Amygdala (tissue), 56 donors: ENCODE results near the gene UBE2A.
A peak's percentile ranks its signal among the peaks of the same experiment; 100 is the strongest.

Source experiments
- DNase-seq, 56 donors: peaks; one replicate each; lab custom pipeline; 2025; lab: John Stamatoyannopoulos, UW

UBE2A gene

GRCh38 chrX:119606280-119607017 is 32.1 kb downstream of the UBE2A start, which contains the start of gene NKRF:
TSS of gene NKRF (minus strand) at chrX:119606424.
- DNase-seq, result peak; percentile 3 to 89 (median 72)

- DNase-seq, result peak in 1 of 56 donors; percentile 6
Measured at GRCh38 chrX:119607018-119607389, 32.6 kb downstream of the UBE2A start.

GRCh38 chrX:119614776-119615175 is 40.4 kb downstream of the UBE2A start:
- DNase-seq, result no peak

- DNase-seq, result no peak
Measured at GRCh38 chrX:119617517-119618164, 43.3 kb downstream of the UBE2A start.

- peak in 14 of 56 donors; percentile 0 to 31 (median 4) for DNase-seq
Measured at GRCh38 chrX:119618439-119618838, 44.1 kb downstream of the UBE2A start.

- no peak for DNase-seq
Measured at GRCh38 chrX:119622356-119623232, 48.2 kb downstream of the UBE2A start.

GRCh38 chrX:119624417-119624816 is 50.1 kb downstream of the UBE2A start:
- DNase-seq, result no peak

- no peak for DNase-seq
Measured at GRCh38 chrX:119624951-119625668, 50.7 kb downstream of the UBE2A start.

- no peak for DNase-seq
Measured at GRCh38 chrX:119625843-119626242, 51.5 kb downstream of the UBE2A start.
